Neural cell (in vitro differentiated cells): Measurements from ENCODE around the gene TICAM1.

Experiments used
- EP300 ChIP-seq: fragments of 450-650 bp; conservative IDR thresholded peaks from 2 replicates; pipeline ENCODE4 v1.6.1; 2014; ENCODE audit warnings: antibody characterized with exemption, mild to moderate bottlenecking, moderate library complexity; ENCODE audit not compliant: poor library complexity, severe bottlenecking
- EZH2 ChIP-seq: fragments of 200-600, 300-800 bp; shearing (Covaris generic), sonication (generic); IDR thresholded peaks from 2 replicates; pipeline ENCODE4 v1.6.1; 2014; ENCODE audit warnings: antibody characterized with exemption, low read length, borderline replicate concordance, mild to moderate bottlenecking; ENCODE audit not compliant: insufficient read depth, poor library complexity, severe bottlenecking
- POLR2AphosphoS5 ChIP-seq: IDR thresholded peaks from 2 replicates; pipeline ENCODE4 v1.6.1; 2012
- RAD21 ChIP-seq: fragments of 450-650 bp; conservative IDR thresholded peaks from 2 replicates; pipeline ENCODE4 v1.6.1; 2014; ENCODE audit warnings: antibody characterized with exemption, mild to moderate bottlenecking, moderate library complexity
- SMC3 ChIP-seq: fragments of 450-650 bp; conservative IDR thresholded peaks from 2 replicates; pipeline ENCODE4 v1.6.1; 2014; ENCODE audit warnings: antibody characterized with exemption, mild to moderate bottlenecking, moderate library complexity; ENCODE audit not compliant: poor library complexity
- TAF1 ChIP-seq: IDR thresholded peaks from 2 replicates; pipeline ENCODE4 v1.6.1; 2012; ENCODE audit warnings: low read depth
- TF ChIP-seq, protein P1 (sequence below): fragments of 450-650 bp; IDR thresholded peaks from 2 replicates; pipeline ENCODE4 v1.5.1; 2014; ENCODE audit warnings: antibody characterized with exemption, mild to moderate bottlenecking, moderate library complexity; ENCODE audit not compliant: poor library complexity, severe bottlenecking
- TF ChIP-seq, protein P2 (sequence below): IDR thresholded peaks from 2 replicates; pipeline ENCODE4 v1.6.1; 2012; ENCODE audit warnings: borderline replicate concordance

DNA sequence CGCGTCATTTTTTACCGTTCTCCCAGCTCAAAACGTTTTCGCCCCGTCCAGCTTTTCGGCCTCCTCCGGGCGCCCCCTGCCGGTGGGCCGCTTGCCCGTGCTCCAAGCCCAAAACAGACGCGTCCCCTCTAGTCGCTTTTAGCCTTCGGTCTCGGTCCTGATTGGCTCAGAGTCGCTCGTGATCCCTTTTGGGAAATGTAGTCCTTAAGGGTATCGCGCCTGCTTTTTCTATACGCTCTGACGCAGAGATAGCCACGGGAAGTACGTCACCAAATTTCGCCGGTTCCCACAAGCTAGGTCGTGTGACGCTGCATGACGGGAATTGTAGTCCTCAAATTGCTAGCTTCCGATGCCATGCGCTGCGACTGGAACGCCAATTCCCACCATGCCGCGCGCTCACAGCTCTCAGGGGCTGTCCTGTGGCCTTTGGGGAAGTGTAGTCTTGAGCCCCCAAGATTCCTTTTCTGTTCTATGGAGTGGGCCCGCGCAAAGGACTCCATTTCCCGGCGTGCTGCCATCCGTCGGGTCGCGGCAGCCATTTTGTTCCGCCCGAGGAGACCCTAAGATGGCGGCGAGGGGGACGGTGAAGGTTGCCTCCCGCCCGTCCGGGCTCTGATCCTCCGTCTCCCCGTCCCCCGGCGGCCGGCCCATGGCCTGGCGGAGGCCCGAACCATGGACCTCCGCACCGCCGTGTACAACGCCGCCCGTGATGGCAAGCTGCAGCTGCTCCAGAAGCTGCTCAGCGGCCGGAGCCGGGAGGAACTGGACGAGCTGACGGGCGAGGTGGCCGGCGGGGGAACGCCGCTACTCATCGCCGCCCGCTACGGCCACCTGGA lies 40.1 kb downstream of the TICAM1 start, which contains the start of gene FEM1A:
- TF ChIP-seq, protein P1, sequence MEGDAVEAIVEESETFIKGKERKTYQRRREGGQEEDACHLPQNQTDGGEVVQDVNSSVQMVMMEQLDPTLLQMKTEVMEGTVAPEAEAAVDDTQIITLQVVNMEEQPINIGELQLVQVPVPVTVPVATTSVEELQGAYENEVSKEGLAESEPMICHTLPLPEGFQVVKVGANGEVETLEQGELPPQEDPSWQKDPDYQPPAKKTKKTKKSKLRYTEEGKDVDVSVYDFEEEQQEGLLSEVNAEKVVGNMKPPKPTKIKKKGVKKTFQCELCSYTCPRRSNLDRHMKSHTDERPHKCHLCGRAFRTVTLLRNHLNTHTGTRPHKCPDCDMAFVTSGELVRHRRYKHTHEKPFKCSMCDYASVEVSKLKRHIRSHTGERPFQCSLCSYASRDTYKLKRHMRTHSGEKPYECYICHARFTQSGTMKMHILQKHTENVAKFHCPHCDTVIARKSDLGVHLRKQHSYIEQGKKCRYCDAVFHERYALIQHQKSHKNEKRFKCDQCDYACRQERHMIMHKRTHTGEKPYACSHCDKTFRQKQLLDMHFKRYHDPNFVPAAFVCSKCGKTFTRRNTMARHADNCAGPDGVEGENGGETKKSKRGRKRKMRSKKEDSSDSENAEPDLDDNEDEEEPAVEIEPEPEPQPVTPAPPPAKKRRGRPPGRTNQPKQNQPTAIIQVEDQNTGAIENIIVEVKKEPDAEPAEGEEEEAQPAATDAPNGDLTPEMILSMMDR: peak; percentile 99
- no peak for TF ChIP-seq EZH2
- TF ChIP-seq RAD21: peak; percentile 100
- TF ChIP-seq EP300: peak; percentile 37
- TF ChIP-seq POLR2AphosphoS5: peak; percentile 96
- TF ChIP-seq SMC3: peak; percentile 100
- peak; percentile 90 for TF ChIP-seq TAF1
- TF ChIP-seq, protein P2, sequence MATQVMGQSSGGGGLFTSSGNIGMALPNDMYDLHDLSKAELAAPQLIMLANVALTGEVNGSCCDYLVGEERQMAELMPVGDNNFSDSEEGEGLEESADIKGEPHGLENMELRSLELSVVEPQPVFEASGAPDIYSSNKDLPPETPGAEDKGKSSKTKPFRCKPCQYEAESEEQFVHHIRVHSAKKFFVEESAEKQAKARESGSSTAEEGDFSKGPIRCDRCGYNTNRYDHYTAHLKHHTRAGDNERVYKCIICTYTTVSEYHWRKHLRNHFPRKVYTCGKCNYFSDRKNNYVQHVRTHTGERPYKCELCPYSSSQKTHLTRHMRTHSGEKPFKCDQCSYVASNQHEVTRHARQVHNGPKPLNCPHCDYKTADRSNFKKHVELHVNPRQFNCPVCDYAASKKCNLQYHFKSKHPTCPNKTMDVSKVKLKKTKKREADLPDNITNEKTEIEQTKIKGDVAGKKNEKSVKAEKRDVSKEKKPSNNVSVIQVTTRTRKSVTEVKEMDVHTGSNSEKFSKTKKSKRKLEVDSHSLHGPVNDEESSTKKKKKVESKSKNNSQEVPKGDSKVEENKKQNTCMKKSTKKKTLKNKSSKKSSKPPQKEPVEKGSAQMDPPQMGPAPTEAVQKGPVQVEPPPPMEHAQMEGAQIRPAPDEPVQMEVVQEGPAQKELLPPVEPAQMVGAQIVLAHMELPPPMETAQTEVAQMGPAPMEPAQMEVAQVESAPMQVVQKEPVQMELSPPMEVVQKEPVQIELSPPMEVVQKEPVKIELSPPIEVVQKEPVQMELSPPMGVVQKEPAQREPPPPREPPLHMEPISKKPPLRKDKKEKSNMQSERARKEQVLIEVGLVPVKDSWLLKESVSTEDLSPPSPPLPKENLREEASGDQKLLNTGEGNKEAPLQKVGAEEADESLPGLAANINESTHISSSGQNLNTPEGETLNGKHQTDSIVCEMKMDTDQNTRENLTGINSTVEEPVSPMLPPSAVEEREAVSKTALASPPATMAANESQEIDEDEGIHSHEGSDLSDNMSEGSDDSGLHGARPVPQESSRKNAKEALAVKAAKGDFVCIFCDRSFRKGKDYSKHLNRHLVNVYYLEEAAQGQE: peak; percentile 70
